H9 (cell line): ENCODE data around the gene WSB1. TPM values are rescaled to one million over a fixed set of nuclear protein-coding genes. Genes with fewer than 3 reads are reported as not detected.

Experiments
- DNase-seq: peaks from one replicate; pipeline ENCODE4 v3.0.0-alpha.2; 2017
- H2AFZ ChIP-seq: one replicate; pipeline ENCODE4 v1.6.1; 2013; ENCODE audit warnings: mild to moderate bottlenecking, low read length, control low read depth, moderate library complexity
- H2AK5ac ChIP-seq: 2 replicates; pipeline ENCODE4 v1.6.1; 2013; ENCODE audit warnings: low read length, control low read depth, mixed read lengths; ENCODE audit not compliant: insufficient read length
- H2BK120ac ChIP-seq: one replicate; pipeline ENCODE4 v1.6.1; 2013; ENCODE audit warnings: low read depth, mild to moderate bottlenecking, low read length, control low read depth, inconsistent platforms; ENCODE audit not compliant: poor library complexity, severe bottlenecking
- H2BK12ac ChIP-seq: 2 replicates; pipeline ENCODE4 v1.6.1; 2013; ENCODE audit warnings: low read length, control low read depth, mixed read lengths, low read depth; ENCODE audit not compliant: insufficient read length
- H2BK15ac ChIP-seq: 2 replicates; pipeline ENCODE4 v1.6.1; 2013; ENCODE audit warnings: low read depth, low read length, control low read depth
- H2BK20ac ChIP-seq: one replicate; pipeline ENCODE4 v1.6.1; 2013; ENCODE audit warnings: low read depth, mild to moderate bottlenecking, low read length, control low read depth, inconsistent platforms; ENCODE audit not compliant: poor library complexity, severe bottlenecking
- H2BK5ac ChIP-seq: 2 replicates; pipeline ENCODE4 v1.6.1; 2013; ENCODE audit warnings: low read length, control low read depth, mixed read lengths; ENCODE audit not compliant: insufficient read length
- H3K14ac ChIP-seq: 2 replicates; pipeline ENCODE4 v1.6.1; 2013; ENCODE audit warnings: low read length, control low read depth; ENCODE audit not compliant: insufficient read depth
- H3K18ac ChIP-seq: 2 replicates; pipeline ENCODE4 v1.6.1; 2013; ENCODE audit warnings: low read depth, mild to moderate bottlenecking, mixed read lengths, low read length, control low read depth; ENCODE audit not compliant: insufficient read length
- H3K23ac ChIP-seq: 2 replicates; pipeline ENCODE4 v1.6.1; 2013; ENCODE audit warnings: low read length, control low read depth, mixed read lengths, low read depth; ENCODE audit not compliant: insufficient read length
- H3K23me2 ChIP-seq: 2 replicates; pipeline ENCODE4 v1.6.1; 2013; ENCODE audit warnings: low read depth, mild to moderate bottlenecking, mixed read lengths, low read length, control low read depth; ENCODE audit not compliant: insufficient read length, poor library complexity, severe bottlenecking
- H3K27ac ChIP-seq: 2 replicates; pipeline ENCODE4 v1.5.1; 2013; ENCODE audit warnings: low read length, control low read depth, mixed read lengths, low read depth; ENCODE audit not compliant: insufficient read length
- H3K27me3 ChIP-seq: 2 replicates; pipeline ENCODE4 v1.6.1; 2013; ENCODE audit warnings: low read length, control low read depth, inconsistent platforms; ENCODE audit not compliant: insufficient read depth
- H3K4ac ChIP-seq: 2 replicates; pipeline ENCODE4 v1.6.1; 2013; ENCODE audit warnings: low read depth, mild to moderate bottlenecking, control low read depth, inconsistent platforms, low read length, moderate library complexity
- H3K4me1 ChIP-seq: 2 replicates; pipeline ENCODE4 v1.6.1; 2013; ENCODE audit warnings: low read length, control low read depth, inconsistent platforms; ENCODE audit not compliant: insufficient read depth
- H3K4me2 ChIP-seq: 2 replicates; pipeline ENCODE4 v1.6.1; 2013; ENCODE audit warnings: low read length, control low read depth, mixed read lengths; ENCODE audit not compliant: insufficient read length, insufficient read depth
- H3K56ac ChIP-seq: 2 replicates; pipeline ENCODE4 v1.6.1; 2013; ENCODE audit warnings: low read depth, mild to moderate bottlenecking, mixed read lengths, low read length, control low read depth; ENCODE audit not compliant: insufficient read length
- H3K79me1 ChIP-seq: 2 replicates; pipeline ENCODE4 v1.6.1; 2013; ENCODE audit warnings: low read depth, mild to moderate bottlenecking, moderate library complexity, low read length, control low read depth, inconsistent platforms; ENCODE audit not compliant: insufficient read depth, poor library complexity, severe bottlenecking
- H3K79me2 ChIP-seq: 2 replicates; pipeline ENCODE4 v1.6.1; 2013; ENCODE audit warnings: low read length, control low read depth, inconsistent platforms; ENCODE audit not compliant: insufficient read depth
- H3K9ac ChIP-seq: 2 replicates; pipeline ENCODE4 v1.6.1; 2013; ENCODE audit warnings: low read length, control low read depth, mixed read lengths; ENCODE audit not compliant: insufficient read length; ENCODE audit errors: extremely low read depth
- H3K9me3 ChIP-seq: one replicate; pipeline ENCODE4 v1.6.1; 2013; ENCODE audit warnings: low read depth, low read length, inconsistent platforms; ENCODE audit not compliant: control insufficient read depth
- H3T11ph ChIP-seq: one replicate; pipeline ENCODE4 v1.6.1; 2013; ENCODE audit warnings: mild to moderate bottlenecking, low read length, control low read depth, inconsistent platforms
- H4K20me1 ChIP-seq: one replicate; pipeline ENCODE4 v1.6.1; 2013; ENCODE audit not compliant: control insufficient read depth, insufficient read length, insufficient read depth
- H4K5ac ChIP-seq: 2 replicates; pipeline ENCODE4 v1.6.1; 2013; ENCODE audit warnings: low read depth, mild to moderate bottlenecking, mixed read lengths, low read length, control low read depth; ENCODE audit not compliant: insufficient read length
- H4K8ac ChIP-seq: replicated peaks from 2 replicates; pipeline ENCODE4 v1.6.1; 2013; ENCODE audit warnings: low read length, control low read depth, mixed read lengths, low read depth; ENCODE audit not compliant: insufficient read length
- H4K91ac ChIP-seq: 2 replicates; pipeline ENCODE4 v1.6.1; 2013; ENCODE audit warnings: low read depth, mild to moderate bottlenecking, moderate library complexity, mixed read lengths, low read length, control low read depth; ENCODE audit not compliant: insufficient read length
- H3K27ac Mint-ChIP-seq, 3 experiments: 2 replicates in 2 of 3; 3 replicates in 1 of 3; pipeline ENCODE4 v1.8.0; 2020 to 2021; ENCODE audit warnings: mixed read lengths in 3 of 3, mild to moderate bottlenecking in 1 of 3, moderate library complexity in 1 of 3
- H3K27me3 Mint-ChIP-seq: 2 replicates; pipeline ENCODE4 v1.8.0; 2021; ENCODE audit warnings: low read depth, mild to moderate bottlenecking, moderate library complexity, mixed read lengths
- H3K36me3 Mint-ChIP-seq, 3 experiments: 2 replicates in 2 of 3; 3 replicates in 1 of 3; pipeline ENCODE4 v1.8.0; 2020 to 2021; ENCODE audit warnings: low read depth in 3 of 3, mixed read lengths in 3 of 3; ENCODE audit not compliant: insufficient read depth in 1 of 3
- H3K4me1 Mint-ChIP-seq, 2 experiments: 2 replicates each; pipeline ENCODE4 v1.8.0; 2020; ENCODE audit warnings: mixed read lengths in 2 of 2
- H3K4me3 Mint-ChIP-seq, 2 experiments: 2 replicates in 1 of 2; 3 replicates in 1 of 2; pipeline ENCODE4 v1.8.0; 2020 to 2021; ENCODE audit warnings: mild to moderate bottlenecking in 2 of 2, mixed read lengths in 2 of 2, moderate library complexity in 1 of 2
- H3K9me3 Mint-ChIP-seq, 2 experiments: 2 replicates in 1 of 2; 3 replicates in 1 of 2; pipeline ENCODE4 v1.8.0; 2020; ENCODE audit warnings: mild to moderate bottlenecking in 2 of 2, mixed read lengths in 2 of 2, moderate library complexity in 1 of 2
- WGBS: extraction: QIAGEN DNeasy Blood & Tissue Kit; methylation state at CpG from one replicate; pipeline ENCODE4 v1.1.7; 2013; ENCODE audit warnings: missing lambda C conversion rate, low lambda C conversion rate, mixed read lengths; ENCODE audit not compliant: insufficient read length; ENCODE audit errors: extremely low coverage; 5-methylcytosine and 5-hydroxymethylcytosine counted together
- total RNA-seq: library from RNA; stranded (reverse); gene quantifications from 2 replicates; pipeline ENCODE4 v1.2.1, GENCODE V29; 2021
- TF ChIP-seq, protein P1 (sequence below): fragments of 200-600 bp; sonication (generic); conservative IDR thresholded peaks from 3 replicates; pipeline ENCODE4 v1.8.0; 2021; ENCODE audit warnings: antibody characterized with exemption, mild to moderate bottlenecking

Gene WSB1
- total RNA-seq, 1 experiment from 2014 or later = 187 TPM

DNA sequence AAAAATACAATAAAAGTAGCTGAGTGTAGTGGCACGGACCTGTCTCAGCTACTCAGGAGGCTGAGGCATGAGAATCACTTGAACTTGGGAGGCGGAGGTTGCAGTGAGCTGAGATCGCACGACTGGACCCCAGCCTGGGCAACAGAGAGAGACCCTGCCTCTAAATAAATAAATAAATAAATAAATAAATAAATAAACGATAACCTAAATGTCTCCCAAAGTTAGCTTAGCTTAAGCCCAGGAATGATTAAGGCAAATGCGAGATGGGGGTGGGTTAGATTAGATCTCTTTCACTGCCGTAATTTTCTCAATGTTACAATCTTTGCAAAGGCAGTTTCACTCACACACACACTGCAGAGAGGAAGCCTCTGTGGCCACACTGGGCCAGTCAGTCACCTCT is 46.7 kb downstream of the WSB1 start:
- Histone ChIP-seq H3K4me1 (peaks cover 10% of the 10 kb centered on the region; the same call in 1 of the 2 replicates), H3K79me2 (no peaks in the 10 kb centered on the region), H2AFZ (no peak overlapping the region), H4K8ac (no peak overlapping the region), H3K4ac (no peak overlapping the region), H2BK120ac (no peak overlapping the region), H3K79me1 (no peaks in the 10 kb centered on the region), H3K9me3 (no peaks in the 10 kb centered on the region), H3K23me2 (peaks cover 3% of the 10 kb centered on the region), H3K9ac (no peak overlapping the region), H2BK5ac (no peak overlapping the region), H3K27ac (no peak overlapping the region), H3K27me3 (no peaks in the 10 kb centered on the region), H3T11ph (no peak overlapping the region), H2BK20ac (no peak overlapping the region), H2BK15ac (no peak overlapping the region), H3K4me2 (no peak overlapping the region), H3K23ac (no peak overlapping the region), H4K91ac (no peak overlapping the region), H2BK12ac (no peak overlapping the region), H4K20me1 (no peaks in the 10 kb centered on the region), H4K5ac (no peak overlapping the region), H2AK5ac (no peak overlapping the region), H3K14ac (no peak overlapping the region), H3K18ac (no peak overlapping the region), H3K56ac (no peak overlapping the region)
- TF ChIP-seq, protein P1, sequence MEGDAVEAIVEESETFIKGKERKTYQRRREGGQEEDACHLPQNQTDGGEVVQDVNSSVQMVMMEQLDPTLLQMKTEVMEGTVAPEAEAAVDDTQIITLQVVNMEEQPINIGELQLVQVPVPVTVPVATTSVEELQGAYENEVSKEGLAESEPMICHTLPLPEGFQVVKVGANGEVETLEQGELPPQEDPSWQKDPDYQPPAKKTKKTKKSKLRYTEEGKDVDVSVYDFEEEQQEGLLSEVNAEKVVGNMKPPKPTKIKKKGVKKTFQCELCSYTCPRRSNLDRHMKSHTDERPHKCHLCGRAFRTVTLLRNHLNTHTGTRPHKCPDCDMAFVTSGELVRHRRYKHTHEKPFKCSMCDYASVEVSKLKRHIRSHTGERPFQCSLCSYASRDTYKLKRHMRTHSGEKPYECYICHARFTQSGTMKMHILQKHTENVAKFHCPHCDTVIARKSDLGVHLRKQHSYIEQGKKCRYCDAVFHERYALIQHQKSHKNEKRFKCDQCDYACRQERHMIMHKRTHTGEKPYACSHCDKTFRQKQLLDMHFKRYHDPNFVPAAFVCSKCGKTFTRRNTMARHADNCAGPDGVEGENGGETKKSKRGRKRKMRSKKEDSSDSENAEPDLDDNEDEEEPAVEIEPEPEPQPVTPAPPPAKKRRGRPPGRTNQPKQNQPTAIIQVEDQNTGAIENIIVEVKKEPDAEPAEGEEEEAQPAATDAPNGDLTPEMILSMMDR = no peak
- H3K9me3 Mint-ChIP-seq = no peaks in the 10 kb centered on the region; a peak in 1 of 5 replicates
- H3K36me3 Mint-ChIP-seq = no peaks in the 10 kb centered on the region
- no peak for DNase-seq
- H3K27ac Mint-ChIP-seq = peak overlapping the region in 2 of 3 experiments; percentile 14 to 95; a peak in 3 of 7 replicates
- WGBS = no CpG with 5 or more reads among the region's 7 CpGs
- peaks cover 2% of the 10 kb centered on the region for H3K27me3 Mint-ChIP-seq
- peaks cover 67 to 75% of the 10 kb centered on the region in 2 experiments for H3K4me1 Mint-ChIP-seq
- H3K4me3 Mint-ChIP-seq = no peak overlapping the region
